Stimulated activated CD4-positive, alpha-beta T cell treated with anti-CD3 and anti-CD28 coated beads, Interleukin-15, amount 100 ng/mL, for 24 hours (primary cell): ENCODE results near the gene CDCA4.
"Not testable (repeated sequence)": the region's sequence is repeated elsewhere in the genome, so short reads cannot be mapped to it uniquely, and the experiment has no call there.

Experiments used
- DNase-seq: peaks from one replicate; pipeline ENCODE4 v3.0.0-alpha.2; 2020

The CDCA4 gene

DNA sequence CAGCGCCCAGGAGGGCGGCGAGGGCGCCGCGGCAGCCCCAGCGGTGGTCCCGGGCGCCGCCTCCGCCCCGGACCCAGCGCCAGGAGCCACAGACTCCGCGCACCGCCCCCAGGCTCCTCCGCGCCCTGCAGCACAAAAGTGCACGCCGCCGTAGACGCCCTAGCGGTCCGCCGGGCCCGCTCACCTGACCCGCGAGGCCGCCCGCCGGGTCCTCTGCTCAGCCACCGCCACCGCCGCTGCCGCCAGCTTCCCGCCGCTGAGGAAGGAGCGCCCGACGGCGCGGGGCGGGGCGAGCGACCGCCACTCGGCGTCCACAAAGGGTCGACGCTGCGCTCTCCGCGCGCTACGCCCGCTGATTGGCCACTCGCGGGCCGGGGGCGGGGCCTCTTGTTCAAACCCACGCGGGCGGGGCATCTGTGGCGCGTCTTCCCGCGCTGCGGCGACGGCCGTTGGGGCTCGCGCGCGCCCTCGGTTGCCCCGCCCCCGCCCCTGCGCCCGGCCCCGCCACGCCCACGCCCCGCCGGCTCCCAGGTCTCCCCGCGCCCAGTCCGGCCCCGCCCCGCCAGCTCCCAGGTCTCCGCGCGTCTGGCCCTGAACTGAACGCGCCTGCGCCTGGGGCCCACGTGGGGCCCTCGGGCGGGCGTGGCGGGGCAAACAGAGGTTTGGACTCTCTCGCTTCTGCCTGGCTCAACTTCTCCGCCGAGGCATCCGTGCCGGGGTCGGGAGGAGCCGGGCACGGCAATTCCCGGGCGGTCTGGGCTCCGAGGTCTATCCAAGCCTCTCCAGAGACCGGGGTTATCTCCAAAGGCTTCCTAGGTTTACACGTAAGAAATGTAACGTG is at the start of gene CDCA4:
Gene CDCA4, minus strand, starts transcription at position 269 of the 841 bp plus-strand sequence. CDS start 9,154 bp downstream, outside the sequence.
- peak; percentile 98 for DNase-seq

DNA sequence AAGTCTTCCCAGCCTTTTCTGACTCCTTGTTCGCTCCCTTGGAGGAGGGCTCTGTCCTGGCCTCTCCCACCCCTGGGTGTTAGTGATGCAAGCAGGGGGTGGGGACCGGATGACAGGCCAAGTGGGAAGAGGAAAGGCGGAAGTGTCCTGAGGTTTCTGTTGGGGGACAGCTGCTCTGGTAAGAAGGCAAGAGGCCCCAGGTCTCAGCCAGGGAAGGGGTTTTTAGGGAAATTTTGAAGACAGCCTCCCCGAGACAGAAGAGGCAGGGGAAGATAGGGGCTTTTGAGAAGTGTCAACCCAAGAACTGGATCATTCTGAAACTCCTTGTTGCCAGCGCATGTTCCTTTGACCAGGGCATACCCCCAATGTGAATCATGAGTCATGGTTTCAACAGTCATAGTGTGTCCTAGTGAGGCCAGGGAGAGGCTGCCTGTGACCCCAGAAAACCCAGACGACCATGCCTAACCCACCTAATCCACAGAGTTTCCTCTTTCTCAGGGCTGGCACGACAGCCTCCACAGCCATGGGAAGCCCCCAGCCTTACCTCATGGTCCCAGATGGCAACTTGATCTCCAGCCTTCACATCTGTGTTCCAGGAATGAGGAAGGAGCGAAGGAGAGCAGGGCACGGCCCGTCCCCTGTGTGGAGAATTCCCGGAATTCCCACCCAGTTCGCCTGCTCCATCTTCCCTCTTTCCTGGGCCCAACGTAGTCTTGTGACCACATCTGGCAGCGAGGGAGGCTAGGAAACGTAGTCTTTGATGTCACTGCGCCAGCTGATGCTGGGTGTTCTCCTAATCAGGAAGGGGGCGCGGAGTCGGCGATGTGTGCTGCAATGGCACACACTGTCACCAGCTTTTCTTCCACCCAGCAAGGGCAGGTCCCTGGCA is 49.2 kb upstream of the CDCA4 start:
- DNase-seq, result peak; percentile 72

DNA sequence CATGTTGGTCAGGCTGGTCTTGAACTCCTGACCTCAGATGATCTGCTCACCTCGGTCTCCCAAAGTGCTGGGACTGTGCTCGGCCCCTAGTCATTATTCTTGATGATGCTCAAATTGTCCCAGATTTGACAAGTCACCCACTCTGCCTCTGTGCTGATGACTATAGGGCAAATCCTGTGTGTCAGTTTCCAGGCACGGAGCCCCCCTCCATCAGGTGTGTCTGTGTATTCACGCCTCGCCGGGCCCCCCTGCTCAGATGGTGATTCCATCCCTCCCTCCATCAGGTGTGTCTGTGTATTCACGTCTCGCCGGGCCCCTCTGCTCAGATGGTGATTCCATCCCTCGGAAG is 48.6 kb upstream of the CDCA4 start:
- no peak for DNase-seq

DNA sequence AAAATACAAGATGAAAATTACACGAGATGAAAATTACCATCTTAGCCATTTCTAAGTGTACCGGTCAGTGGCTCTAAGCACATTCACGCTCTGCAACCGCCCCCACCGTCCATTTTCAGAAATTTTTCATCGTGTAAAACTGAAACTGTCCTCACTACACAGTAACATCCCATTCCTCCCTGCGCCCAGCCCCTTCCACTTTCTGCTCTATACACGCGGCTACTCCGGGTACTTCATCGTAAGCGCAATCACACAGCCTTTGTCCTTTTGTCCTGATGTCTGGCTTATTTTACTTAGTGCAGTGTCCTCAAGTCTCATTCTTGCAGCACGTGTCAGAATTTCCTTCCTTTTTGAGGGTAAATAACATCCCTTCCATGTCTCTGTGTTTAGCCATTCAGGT is 47.9 kb upstream of the CDCA4 start:
- DNase-seq, result no peak

DNA sequence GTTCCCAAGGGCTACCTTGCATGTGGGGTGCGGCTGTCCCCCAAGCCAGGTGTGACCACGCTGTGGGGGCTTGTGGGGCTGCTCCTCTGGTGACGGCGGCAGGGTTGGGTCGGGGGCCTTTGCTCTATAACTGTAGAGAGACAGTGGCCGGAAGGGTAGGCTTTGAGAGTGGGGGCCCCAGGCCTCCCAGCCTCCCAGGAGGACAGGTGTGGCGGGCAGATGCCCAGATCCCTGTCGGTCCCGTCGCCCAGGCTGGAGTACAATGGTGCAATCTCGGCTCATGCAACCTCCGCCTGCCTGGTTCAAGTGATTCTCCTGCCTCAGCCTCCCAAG is 47.1 kb upstream of the CDCA4 start:
- DNase-seq, result no peak

DNA sequence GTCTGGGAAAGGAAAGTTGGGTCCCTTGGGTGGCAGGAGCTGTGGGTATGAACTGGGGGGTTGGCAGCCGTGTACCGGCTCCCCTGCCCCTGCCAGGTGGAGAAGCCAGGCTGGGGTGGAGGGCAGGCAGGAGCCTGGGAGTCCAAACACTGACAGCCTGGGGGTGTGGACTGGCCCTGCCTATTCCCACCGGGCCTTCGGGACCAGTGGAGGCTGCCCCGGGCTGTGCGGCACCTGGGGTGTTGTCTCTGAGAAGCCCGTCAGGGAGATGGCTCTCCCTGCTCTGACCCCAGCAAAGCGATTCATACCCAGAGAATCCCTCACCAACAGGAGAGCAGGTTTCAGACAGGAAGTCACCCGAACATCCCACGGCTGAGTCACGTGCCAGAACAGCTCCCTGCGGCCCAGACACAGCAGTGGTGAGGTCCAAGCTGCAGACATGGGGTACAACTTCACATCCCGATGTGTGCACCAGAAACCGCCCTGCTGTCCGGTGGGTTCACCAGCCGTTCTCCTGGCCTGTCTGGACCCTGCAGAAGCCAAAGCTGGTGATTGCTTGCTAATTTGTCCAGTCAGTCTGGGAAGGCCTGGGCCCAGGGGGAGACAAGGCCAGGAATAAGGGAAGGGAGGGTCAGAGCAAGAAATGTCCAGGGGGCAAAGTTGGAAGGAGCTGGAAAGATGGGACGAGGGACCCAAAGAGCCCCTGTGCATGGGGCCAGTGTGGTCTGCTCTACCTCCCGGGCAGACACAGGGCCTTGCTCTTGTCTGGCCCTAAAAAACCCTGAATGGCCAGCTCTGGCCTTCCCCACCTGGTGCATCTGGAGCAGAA is 46.5 kb upstream of the CDCA4 start:
- peak; percentile 83 for DNase-seq

DNA sequence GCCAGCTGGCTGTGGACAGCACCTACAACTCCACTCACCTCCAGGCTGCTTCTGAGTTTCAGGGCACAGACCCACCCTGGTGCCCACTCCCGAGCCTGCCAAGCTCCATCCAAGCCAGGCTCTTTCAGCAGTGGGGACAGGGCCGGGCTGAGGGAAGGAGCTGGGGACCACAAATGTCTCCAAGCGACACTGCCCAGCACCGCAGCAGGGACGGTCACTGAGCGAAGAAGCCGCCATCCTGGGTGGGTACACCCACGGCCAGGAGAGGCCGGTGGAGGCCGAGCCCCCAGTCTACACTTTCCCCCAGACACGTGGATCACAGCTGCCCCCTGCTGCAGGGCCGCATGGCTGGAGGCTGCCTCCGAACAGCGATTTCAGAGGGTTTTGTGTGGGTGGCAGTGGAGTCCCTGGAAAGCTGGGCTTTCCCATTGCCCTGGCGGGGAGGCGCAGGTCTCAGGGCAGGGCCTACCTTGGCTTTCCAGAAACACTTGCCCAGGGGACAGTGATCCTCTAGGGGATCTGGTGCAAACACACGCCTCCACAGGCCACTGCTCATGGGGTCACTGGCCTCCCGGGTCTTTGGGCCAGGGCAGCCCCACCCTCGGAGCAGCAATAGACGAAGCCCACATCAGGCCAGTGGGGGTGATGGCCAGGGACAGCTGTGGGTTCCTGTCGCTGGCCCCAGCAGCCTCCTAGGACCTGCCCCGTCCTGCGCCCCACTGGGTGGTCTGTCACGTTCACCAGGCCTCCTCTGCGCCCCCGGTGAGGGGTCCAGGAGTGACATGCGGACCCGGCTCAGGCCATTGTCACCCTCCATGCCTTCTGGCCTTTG is 45.6 kb upstream of the CDCA4 start:
- DNase-seq, result no peak

DNA sequence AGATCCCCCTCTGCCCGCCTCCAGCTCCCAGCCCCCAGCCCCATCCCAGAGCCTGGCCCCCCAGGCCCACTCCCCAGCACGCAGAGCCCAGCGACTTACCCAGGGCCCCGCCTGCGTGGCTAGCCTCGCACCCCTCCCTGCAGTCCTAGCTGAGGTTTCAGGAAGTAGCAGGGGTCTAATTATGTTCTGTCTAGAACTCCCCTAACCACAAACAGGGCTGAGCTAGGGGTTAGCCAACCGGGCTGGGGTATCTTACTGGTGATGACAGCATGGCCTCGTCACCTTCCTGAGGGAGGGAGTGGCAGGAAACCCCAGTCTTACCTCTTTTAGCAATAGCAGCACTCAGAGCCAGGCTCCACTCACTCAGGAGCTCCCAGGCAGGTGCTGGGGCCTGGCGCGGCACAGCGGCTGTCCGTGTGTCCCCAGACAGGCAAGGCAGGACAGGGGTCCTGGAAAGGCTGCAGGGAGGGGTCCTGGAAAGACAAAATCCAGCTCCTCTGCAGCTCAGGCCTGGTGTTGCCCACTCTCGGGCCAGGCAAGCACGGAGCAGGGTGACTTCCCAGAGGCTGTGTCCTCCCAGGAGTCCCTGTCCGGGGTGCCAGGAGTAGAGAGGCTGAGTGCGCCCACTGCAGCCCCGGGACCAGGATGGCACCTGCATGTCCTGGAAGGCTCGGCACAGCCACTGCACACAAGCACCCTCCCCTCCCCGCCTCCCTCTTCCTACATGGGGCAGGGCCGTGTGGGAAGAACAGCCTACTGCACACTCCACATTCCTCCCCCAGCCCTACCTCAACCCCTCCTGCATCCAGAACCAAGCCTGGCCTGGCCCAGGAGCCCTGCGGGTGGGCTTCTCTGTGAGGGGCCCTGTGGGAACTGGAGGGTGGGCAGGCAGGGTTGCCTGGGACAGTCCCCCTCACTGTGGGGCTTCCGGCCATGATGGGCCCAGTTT is 44.7 kb upstream of the CDCA4 start, which contains the start of gene GPR132:
Gene GPR132, minus strand, starts transcription at position 151 of the 949 bp plus-strand sequence. CDS start 10,010 bp downstream, outside the sequence.
- DNase-seq, result peak; percentile 90

DNA sequence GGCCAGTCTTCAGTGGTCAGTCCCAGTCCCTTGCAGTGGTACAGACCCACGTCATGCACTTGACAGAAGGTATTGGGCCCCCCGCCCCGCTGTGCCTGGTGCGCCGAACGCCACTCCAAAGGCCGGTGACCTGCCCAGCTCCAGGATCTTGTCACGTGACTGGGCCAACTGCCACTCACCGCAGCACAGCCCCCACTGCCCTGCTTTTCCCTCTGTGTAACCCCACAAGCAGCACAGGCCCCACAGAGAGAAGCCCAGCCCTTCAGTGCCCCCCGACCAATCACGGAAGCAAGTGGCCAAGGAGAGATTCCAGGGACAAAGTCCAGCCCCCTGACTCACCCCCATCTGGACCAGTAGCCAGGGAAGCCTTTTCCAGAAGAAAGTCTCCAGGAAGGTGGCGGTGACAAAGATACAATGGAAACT is 43.8 kb upstream of the CDCA4 start:
- DNase-seq, result peak; percentile 53

DNA sequence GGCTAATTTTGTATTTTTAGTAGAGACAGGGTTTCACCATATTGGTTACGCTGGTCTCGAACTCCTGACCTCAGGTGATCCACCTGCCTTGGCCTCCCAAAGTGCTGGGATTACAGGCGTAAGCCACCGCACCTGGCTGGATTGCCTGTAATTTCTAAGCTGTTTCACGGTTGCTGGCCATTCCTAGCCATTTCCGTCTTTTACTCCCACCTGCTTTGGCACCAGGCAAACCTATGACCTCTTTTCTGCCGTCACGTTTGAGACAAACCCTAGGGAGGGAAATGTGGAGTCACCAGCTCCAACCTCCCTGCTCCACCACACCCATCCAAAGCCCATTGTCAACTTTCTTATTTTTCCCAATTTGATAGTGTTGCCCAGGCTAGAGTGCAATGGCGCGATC is 43.1 kb upstream of the CDCA4 start:
- no peak for DNase-seq

DNA sequence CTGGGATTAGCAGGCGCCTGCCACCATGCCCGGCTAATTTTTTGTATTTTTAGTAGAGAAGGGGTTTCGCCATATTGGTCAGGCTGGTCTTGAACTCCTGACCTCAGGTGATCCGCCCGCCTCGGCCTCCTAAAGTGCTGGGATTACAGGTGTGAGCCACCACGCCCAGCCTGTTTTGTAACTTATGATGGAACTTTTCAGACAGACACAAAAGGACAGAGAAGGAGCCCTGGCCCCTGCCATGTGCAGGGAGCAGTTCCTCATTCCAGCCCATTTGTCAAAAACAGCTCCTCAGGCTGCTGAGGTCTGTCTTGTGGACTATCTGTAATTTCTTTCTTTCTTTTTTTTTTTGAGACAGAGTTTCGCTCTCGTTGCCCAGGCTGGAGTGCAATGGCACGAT is 42.6 kb upstream of the CDCA4 start:
- DNase-seq, result not testable (repeated sequence)

DNA sequence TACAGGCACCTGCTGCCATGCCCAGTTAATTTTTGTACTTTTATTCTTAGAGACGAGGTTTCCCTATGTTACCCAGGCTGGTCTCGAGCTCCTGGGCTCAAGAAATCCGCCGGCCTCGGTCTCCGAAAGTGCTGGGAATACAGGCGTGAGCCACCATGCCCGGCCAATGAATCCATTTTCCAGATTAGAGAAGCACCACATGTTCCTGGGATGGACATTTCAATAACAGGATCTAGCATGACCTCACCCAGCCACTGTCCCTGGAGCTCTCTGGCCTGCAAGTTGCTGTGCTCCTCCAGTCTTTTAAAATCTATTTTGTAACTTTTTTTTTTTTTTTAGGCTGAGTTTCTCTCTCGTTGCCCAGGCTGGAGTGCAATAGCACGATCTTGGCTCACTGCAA is 42.2 kb upstream of the CDCA4 start:
- no peak for DNase-seq

DNA sequence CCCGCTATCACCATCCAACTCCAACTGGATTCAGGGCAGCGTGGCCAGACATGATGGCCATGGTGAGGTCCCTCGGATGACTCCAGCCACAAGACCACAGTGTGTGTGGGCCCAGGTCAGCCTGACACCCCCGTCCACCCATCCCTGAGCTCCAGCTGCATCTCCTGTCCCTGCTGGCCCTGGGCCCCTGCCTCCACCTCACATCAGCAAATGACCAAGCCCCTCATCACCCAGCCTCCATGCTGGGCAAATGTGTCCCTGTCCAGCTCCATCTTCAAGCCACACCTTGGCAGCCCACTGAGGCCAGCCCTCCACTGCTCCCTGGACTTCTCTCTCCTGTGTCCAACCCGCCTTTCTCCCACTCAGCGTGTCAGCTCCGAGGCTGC is 41.2 kb upstream of the CDCA4 start:
- no peak for DNase-seq

DNA sequence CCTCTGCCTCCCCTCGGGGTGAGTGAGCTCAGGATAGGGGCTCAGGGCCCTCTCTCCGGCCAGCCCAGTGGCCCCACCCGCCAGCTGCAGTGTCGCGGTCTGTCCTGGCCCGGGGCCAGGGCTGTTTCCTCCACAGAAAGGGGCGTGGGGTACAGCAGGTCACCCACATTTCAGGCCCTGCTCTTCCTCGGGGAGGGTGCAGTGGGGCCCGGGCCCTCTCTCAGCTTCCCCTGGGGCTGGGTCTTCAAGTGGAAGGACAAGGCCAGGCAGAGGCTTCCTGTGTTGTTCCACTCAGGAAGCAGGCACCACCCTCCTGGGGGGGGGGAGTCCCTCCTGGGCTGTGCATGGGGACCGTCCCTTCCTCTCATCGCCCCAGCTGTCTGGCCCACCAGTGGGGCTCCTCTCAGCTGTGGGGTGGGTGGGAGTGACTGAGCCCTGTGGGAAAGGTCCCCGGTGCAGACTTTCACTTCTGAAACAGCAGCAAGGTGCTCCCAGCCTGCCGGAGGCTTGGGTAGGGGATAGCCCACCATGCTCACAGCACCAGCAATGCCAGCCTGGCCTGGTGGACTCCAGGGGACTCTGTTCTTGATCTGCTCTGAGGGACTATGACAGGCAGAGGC is 40.7 kb upstream of the CDCA4 start:
- peak; percentile 83 for DNase-seq

DNA sequence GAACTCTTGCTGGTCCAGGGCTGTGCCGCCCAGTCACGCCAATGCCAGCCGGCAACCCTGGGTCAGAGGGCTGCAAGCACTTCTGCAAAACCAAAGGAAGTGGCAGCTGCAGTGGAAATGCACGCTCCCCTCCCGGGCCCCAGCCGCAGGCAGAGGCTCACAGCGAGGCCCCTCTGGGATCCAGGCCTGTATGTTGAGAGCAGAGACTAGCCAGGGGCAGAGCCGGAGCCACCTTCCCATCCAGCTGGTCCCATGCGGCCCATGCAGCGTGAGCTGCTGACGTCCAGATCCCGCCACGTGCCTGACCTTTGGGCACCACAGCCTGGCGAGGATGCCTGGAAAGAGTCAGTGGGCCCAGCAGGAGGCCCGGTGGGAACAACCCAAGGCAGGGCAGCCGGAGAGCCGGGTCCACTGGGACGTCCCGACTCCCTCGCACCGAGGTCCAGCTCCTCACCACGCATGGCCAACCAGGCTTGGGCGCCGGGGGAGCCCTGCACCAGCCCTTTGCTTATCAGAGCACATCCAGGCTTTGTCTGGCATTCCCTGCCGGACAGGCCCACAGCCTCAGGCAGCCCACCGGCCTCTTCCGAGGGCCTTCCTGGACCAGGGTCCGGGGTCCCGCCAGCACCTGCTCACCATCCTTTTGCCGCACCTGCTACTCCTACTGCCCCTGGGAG is 40.0 kb upstream of the CDCA4 start:
- DNase-seq, result peak; percentile 61

DNA sequence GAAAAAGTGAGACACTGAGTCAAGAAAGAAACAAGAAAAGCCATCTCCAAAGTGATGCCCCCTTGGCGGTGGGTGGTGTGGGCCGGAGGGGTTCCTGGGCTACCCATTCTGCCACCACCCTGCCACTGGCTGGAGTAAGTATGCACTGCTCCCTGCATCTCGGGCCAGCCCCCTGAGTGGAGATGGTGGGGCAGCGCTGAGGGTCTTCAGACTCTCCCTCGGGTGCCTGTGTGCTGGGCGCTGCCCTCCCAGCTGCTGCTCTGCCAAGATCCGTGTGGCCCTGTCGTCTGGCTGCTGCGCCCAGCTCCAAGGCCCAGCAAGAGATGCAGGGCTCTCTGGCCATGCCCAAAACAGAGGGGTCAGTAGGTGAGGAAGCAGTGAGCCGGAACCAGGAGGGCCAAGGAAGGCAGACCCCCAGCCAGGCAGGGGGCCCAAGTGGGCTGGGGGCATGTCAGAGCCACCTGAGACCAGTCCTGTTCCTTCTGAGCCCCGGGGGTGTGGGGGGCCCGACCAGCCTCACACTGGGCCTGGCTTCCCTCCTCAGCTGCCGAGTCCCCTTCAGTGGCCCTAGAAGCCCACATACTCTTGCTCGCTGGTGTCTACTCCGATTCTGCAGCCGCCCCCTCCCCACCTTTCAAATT is 39.2 kb upstream of the CDCA4 start:
- DNase-seq, result no peak

DNA sequence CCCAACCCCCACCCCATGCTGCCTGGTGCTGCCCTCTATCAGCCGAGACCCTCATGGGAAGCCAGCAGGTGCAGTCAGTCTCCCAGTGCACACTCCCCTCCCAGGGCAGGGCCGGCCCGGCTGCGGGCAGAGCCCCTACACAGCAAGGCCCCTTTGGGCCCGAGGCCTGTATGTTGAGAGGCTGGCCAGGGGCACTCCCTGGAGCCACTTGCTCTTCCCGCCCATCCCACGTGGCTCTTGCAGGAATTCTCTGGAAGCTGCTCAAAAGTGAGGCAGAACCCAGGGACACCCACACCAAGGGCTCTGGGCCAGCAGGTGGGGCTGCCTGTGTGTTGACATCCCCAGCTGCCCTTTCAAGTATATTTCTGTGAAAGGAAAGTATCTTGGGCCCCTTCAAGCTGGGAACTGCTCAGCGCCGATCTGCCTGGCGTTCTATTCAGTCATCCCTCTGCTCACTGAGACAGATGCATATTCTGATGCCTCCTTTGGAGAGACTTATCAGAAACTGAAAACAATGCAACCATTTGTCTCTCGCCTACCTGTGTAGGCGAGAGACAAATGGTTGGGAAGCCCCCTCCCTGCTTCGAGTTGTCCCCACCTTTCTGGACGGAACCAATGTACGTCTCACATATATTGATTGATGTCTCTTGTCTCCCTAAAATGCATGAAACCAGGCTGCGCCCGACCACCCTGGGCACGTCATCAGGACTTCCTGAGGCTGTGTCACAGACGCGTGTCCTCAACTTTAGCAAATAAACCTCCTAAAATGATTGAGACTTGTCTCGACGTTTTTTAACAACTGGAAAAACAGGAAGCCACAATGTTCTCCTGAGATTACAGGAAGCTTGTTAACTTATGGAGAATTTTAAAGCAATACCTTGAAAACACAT is 38.4 kb upstream of the CDCA4 start:
- DNase-seq, result peak; percentile 74

DNA sequence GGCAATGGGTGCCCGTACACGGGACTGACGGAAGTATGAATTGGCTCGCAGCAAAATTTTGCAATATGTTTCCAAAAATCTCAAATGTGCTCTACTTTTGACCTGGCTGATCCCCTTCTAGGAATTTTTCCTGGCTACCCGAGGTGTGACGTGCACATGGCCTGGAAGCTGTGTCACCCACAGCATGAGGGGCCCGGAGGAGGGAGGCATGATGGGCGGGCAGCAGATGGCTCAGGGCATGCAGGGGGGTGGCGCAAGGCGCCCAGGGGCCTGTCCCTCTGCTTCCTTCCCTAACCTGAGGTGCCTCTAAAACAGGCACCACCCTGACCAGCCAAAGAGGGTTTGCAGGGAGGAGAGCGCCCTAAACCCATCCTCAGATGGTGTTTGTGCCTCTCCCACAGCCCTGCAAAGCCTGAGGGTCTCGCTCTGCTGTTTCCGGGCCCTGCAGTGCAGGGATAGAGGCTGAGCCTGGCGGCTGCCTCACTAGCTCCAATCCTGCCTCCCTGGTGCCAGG is 37.7 kb upstream of the CDCA4 start:
- no peak for DNase-seq
